Chondrocyte (in vitro differentiated cells): ENCODE measurements around the gene ZC3H6. TPM values are rescaled to one million over a fixed set of nuclear protein-coding genes. Genes with fewer than 3 reads are reported as not detected.

Experiments used
- DNase-seq: peaks from one replicate; pipeline ENCODE4 v3.0.0; 2021; ENCODE audit warnings: mixed read lengths, low spot score
- H3K27ac Mint-ChIP-seq: one replicate; pipeline ENCODE4 v1.8.0; 2021; ENCODE audit warnings: mild to moderate bottlenecking, moderate library complexity, mixed read lengths; ENCODE audit not compliant: unreplicated experiment
- H3K27me3 Mint-ChIP-seq: 2 replicates; pipeline ENCODE4 v1.8.0; 2021; ENCODE audit warnings: low read depth, mixed read lengths
- H3K36me3 Mint-ChIP-seq: 2 replicates; pipeline ENCODE4 v1.8.0; 2021; ENCODE audit warnings: low read depth, mixed read lengths
- H3K4me1 Mint-ChIP-seq: 2 replicates; pipeline ENCODE4 v1.8.0; 2021; ENCODE audit warnings: low read depth, mild to moderate bottlenecking, mixed read lengths
- H3K4me3 Mint-ChIP-seq: one replicate; pipeline ENCODE4 v1.8.0; 2021; ENCODE audit warnings: mild to moderate bottlenecking, moderate library complexity, mixed read lengths; ENCODE audit not compliant: unreplicated experiment
- H3K9me3 Mint-ChIP-seq: 2 replicates; pipeline ENCODE4 v1.8.0; 2021; ENCODE audit warnings: low read depth, mixed read lengths
- CTCF ChIP-seq: fragments of 200-600 bp; sonication (generic); IDR thresholded peaks from 2 replicates; pipeline ENCODE4 v1.5.0; 2021; ENCODE audit warnings: antibody characterized with exemption, mild to moderate bottlenecking, moderate library complexity
- total RNA-seq: library from RNA; stranded (reverse); gene quantifications from 3 replicates; pipeline ENCODE4 v1.2.1, GENCODE V29; 2021

ZC3H6 gene
- total RNA-seq, 1 donor from 2014 or later, result 8.6 TPM

- H3K4me1 Mint-ChIP-seq, result peaks cover 5% of the 10 kb centered on the region
- no peaks in the 10 kb centered on the region for H3K36me3 Mint-ChIP-seq
- no peak overlapping the region for H3K27ac Mint-ChIP-seq
- no peak overlapping the region for H3K4me3 Mint-ChIP-seq
- DNase-seq, result no peak
- H3K9me3 Mint-ChIP-seq, result peaks cover 5% of the 10 kb centered on the region
- TF ChIP-seq CTCF, result no peak
- no peaks in the 10 kb centered on the region for H3K27me3 Mint-ChIP-seq
Measured at GRCh38 chr2:112260295-112260625, 15.1 kb upstream of the ZC3H6 start.

DNA sequence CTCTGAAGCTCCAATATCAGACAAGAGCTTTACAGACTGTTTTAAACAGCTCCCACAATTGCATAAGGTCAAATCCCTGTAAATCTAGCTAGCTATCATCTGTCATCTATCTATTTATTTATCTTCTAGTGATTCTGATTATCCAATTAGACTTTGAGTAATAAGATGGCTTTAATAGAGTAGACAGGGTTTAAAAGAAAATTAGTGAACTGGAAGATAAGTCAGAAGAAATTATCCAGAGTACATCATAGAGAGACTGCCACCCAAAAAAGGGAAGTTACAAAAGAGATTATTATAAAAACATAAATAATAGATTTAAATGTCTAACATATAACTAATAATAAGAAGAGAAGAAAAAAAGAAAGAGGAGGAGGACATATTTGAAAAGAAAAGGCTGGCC is 12.5 kb upstream of the ZC3H6 start:
- TF ChIP-seq CTCF, result no peak
- H3K27ac Mint-ChIP-seq, result no peak overlapping the region
- no peak for DNase-seq
- H3K9me3 Mint-ChIP-seq, result peaks cover 5% of the 10 kb centered on the region
- no peaks in the 10 kb centered on the region for H3K27me3 Mint-ChIP-seq
- no peak overlapping the region for H3K4me3 Mint-ChIP-seq
- peaks cover 5% of the 10 kb centered on the region for H3K4me1 Mint-ChIP-seq
- no peaks in the 10 kb centered on the region for H3K36me3 Mint-ChIP-seq

DNA sequence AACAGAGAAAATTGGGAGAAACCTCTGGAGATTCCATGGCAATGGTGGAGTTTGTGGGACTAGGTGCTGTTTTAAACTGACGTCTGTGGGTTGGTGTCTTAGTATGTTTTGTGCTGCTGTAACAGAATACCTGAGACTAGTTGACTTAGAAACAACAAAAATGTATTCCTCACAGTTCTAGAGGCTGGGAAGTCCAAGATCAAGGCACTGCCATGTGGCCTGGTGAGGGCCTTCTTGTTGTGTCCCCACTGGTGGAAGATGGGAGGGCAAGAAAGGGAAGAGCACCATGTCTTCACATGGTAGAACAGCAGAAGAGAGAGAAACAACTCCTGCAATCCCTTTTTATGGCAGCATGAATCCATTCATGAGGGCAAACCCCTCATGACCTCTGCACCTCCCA is 6.8 kb upstream of the ZC3H6 start:
- no peak for DNase-seq
- TF ChIP-seq CTCF, result no peak
- Mint-ChIP-seq H3K27me3 (no peaks in the 10 kb centered on the region), H3K4me3 (no peak overlapping the region), H3K36me3 (no peaks in the 10 kb centered on the region), H3K27ac (no peak overlapping the region), H3K4me1 (no peaks in the 10 kb centered on the region), H3K9me3 (peaks cover 7% of the 10 kb centered on the region)

DNA sequence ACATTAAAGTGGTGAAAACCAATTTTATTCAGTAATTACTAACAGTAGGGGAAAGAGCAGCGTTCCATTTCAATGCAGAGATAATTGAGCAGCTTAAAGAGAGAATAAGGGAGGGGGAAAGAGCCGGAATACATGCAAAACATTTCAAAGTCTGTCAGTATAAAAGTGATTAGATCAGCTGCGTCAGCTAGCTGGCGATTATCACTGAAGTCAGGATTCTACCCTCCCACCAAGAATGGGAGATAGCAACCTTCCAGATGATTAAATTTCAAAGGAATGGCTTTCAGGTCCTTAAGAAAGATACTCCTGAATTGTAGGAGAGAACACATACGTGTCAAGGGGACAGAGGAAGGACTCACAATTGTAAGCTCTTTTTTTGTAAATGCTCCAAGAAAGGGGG is 2.7 kb upstream of the ZC3H6 start:
- Mint-ChIP-seq H3K9me3 (peaks cover 7% of the 10 kb centered on the region), H3K4me3 (no peak overlapping the region), H3K36me3 (no peaks in the 10 kb centered on the region), H3K4me1 (peaks cover 11% of the 10 kb centered on the region), H3K27me3 (no peaks in the 10 kb centered on the region), H3K27ac (no peak overlapping the region)
- no peak for DNase-seq
- no peak for TF ChIP-seq CTCF

- no peak overlapping the region for H3K27ac Mint-ChIP-seq
- H3K9me3 Mint-ChIP-seq, result peaks cover 3% of the 10 kb centered on the region
Measured at GRCh38 chr2:112273349-112273748, 2.0 kb upstream of the ZC3H6 start.

More at GRCh38 chr2:112273349-112273748, 2.0 kb upstream of the ZC3H6 start:
- Mint-ChIP-seq H3K4me1 (peaks cover 11% of the 10 kb centered on the region), H3K36me3 (no peaks in the 10 kb centered on the region), H3K27me3 (no peaks in the 10 kb centered on the region), H3K4me3 (no peak overlapping the region)
- no peak for DNase-seq
- TF ChIP-seq CTCF, result no peak
